Neural cell (in vitro differentiated cells): ENCODE results near the gene TAF1L. TPM values are rescaled to one million over a fixed set of nuclear protein-coding genes. Genes with fewer than 3 reads are reported as not detected.
A peak's percentile ranks its signal among the peaks of the same experiment; 100 is the strongest.

ENCODE experiments used
- H2AFZ ChIP-seq: fragments of 200-600, 300-800 bp; sonication (generic), shearing (Covaris generic); 2 replicates; pipeline ENCODE4 v1.6.0; 2014; ENCODE audit warnings: low read depth, mild to moderate bottlenecking, antibody characterized with exemption, low read length, moderate library complexity
- H3F3A ChIP-seq: fragments of 200-600 bp; shearing (Covaris generic); 2 replicates; pipeline ENCODE4 v1.6.1; 2016; ENCODE audit warnings: mild to moderate bottlenecking, moderate library complexity, mixed read lengths, antibody characterized with exemption, low read length; ENCODE audit not compliant: insufficient read depth, poor library complexity, severe bottlenecking
- H3K27ac ChIP-seq: fragments of 200-600, 300-800 bp; sonication (generic), shearing (Covaris generic); 2 replicates; pipeline ENCODE4 v1.5.1; 2014; ENCODE audit warnings: mild to moderate bottlenecking, low read length, moderate library complexity
- H3K27me3 ChIP-seq: fragments of 300-800, 200-600 bp; sonication (generic), shearing (Covaris generic); 2 replicates; pipeline ENCODE4 v1.6.0; 2014; ENCODE audit warnings: mild to moderate bottlenecking, low read depth, low read length, moderate library complexity; ENCODE audit not compliant: insufficient read depth
- H3K36me3 ChIP-seq: fragments of 300-800, 200-600 bp; sonication (generic), shearing (Covaris generic); 2 replicates; pipeline ENCODE4 v1.5.1; 2014; ENCODE audit warnings: mild to moderate bottlenecking, antibody characterized with exemption, low read length, moderate library complexity; ENCODE audit not compliant: insufficient read depth
- H3K4me2 ChIP-seq: fragments of 300-800, 200-600 bp; sonication (generic), shearing (Covaris generic); 2 replicates; pipeline ENCODE4 v1.6.0; 2014; ENCODE audit warnings: mild to moderate bottlenecking, low read length
- H3K4me3 ChIP-seq: fragments of 300-800, 200-600 bp; sonication (generic), shearing (Covaris generic); 2 replicates; pipeline ENCODE4 v1.5.1; 2014; ENCODE audit warnings: mild to moderate bottlenecking, low read length, moderate library complexity
- H3K79me2 ChIP-seq: fragments of 200-600 bp; shearing (Covaris generic); replicated peaks from 2 replicates; pipeline ENCODE4 v1.6.0; 2014; ENCODE audit warnings: mild to moderate bottlenecking, low read length, moderate library complexity; ENCODE audit not compliant: insufficient read depth
- H3K9ac ChIP-seq: fragments of 300-800, 200-600 bp; sonication (generic), shearing (Covaris generic); 2 replicates; pipeline ENCODE4 v1.6.1; 2016; ENCODE audit warnings: mild to moderate bottlenecking, low read length, mixed read lengths
- H3K9me2 ChIP-seq: fragments of 200-600 bp; shearing (Covaris generic); 2 replicates; pipeline ENCODE4 v1.6.1; 2016; ENCODE audit warnings: mild to moderate bottlenecking, low read length, mixed read lengths; ENCODE audit not compliant: insufficient read depth
- H3K9me3 ChIP-seq: fragments of 200-600, 300-800 bp; sonication (generic), shearing (Covaris generic); 2 replicates; pipeline ENCODE4 v1.6.1; 2016; ENCODE audit warnings: mild to moderate bottlenecking, mixed run types, low read length, moderate library complexity, mixed read lengths
- H4K20me1 ChIP-seq: fragments of 200-600 bp; shearing (Covaris generic); 2 replicates; pipeline ENCODE4 v1.6.1; 2016; ENCODE audit warnings: mild to moderate bottlenecking, mixed run types; ENCODE audit not compliant: insufficient read depth
- CTCF ChIP-seq: fragments of 450-650 bp; IDR thresholded peaks from 2 replicates; pipeline ENCODE4 v1.5.1; 2014; ENCODE audit warnings: antibody characterized with exemption, mild to moderate bottlenecking, moderate library complexity; ENCODE audit not compliant: poor library complexity, severe bottlenecking
- EP300 ChIP-seq: fragments of 450-650 bp; conservative IDR thresholded peaks from 2 replicates; pipeline ENCODE4 v1.6.1; 2014; ENCODE audit warnings: antibody characterized with exemption, mild to moderate bottlenecking, moderate library complexity; ENCODE audit not compliant: poor library complexity, severe bottlenecking
- EZH2 ChIP-seq: fragments of 200-600, 300-800 bp; shearing (Covaris generic), sonication (generic); IDR thresholded peaks from 2 replicates; pipeline ENCODE4 v1.6.1; 2014; ENCODE audit warnings: antibody characterized with exemption, low read length, borderline replicate concordance, mild to moderate bottlenecking; ENCODE audit not compliant: insufficient read depth, poor library complexity, severe bottlenecking
- MXI1 ChIP-seq: fragments of 450-650 bp; conservative IDR thresholded peaks from 2 replicates; pipeline ENCODE4 v1.6.1; 2014; ENCODE audit warnings: antibody characterized with exemption, mild to moderate bottlenecking; ENCODE audit not compliant: poor library complexity, severe bottlenecking
- POLR2AphosphoS5 ChIP-seq: IDR thresholded peaks from 2 replicates; pipeline ENCODE4 v1.6.1; 2012
- RAD21 ChIP-seq: fragments of 450-650 bp; conservative IDR thresholded peaks from 2 replicates; pipeline ENCODE4 v1.6.1; 2014; ENCODE audit warnings: antibody characterized with exemption, mild to moderate bottlenecking, moderate library complexity
- REST ChIP-seq: IDR thresholded peaks from 2 replicates; pipeline ENCODE4 v1.6.1; 2012; ENCODE audit warnings: borderline replicate concordance
- SMC3 ChIP-seq: fragments of 450-650 bp; conservative IDR thresholded peaks from 2 replicates; pipeline ENCODE4 v1.6.1; 2014; ENCODE audit warnings: antibody characterized with exemption, mild to moderate bottlenecking, moderate library complexity; ENCODE audit not compliant: poor library complexity
- TAF1 ChIP-seq: IDR thresholded peaks from 2 replicates; pipeline ENCODE4 v1.6.1; 2012; ENCODE audit warnings: low read depth
- polyA plus RNA-seq: library from polyadenylated mRNA; depleted of rRNA; stranded (reverse); fragments of >200 nt; gene quantifications from 2 replicates; pipeline ENCODE4 v1.2.3, GENCODE V29; 2014

Gene TAF1L
- polyA plus RNA-seq, 1 donor from 2014 or later: not detected

- H3K9me2 ChIP-seq: no peaks in the 10 kb centered on the region
- no peaks in the 10 kb centered on the region for H3F3A ChIP-seq
- H3K27me3 ChIP-seq: peaks cover 3% of the 10 kb centered on the region
- no peak overlapping the region for H2AFZ ChIP-seq
- H3K4me3 ChIP-seq: no peak overlapping the region
- TF ChIP-seq EP300 (no peak), RAD21 (no peak), POLR2AphosphoS5 (no peak), REST (no peak), SMC3 (no peak), EZH2 (no peak), CTCF (no peak), MXI1 (no peak), TAF1 (no peak)
- no peaks in the 10 kb centered on the region for H4K20me1 ChIP-seq
- H3K4me2 ChIP-seq: no peak overlapping the region
- no peaks in the 10 kb centered on the region for H3K79me2 ChIP-seq
- H3K36me3 ChIP-seq: no peaks in the 10 kb centered on the region
- H3K9ac ChIP-seq: no peak overlapping the region
- H3K9me3 ChIP-seq: no peaks in the 10 kb centered on the region
- H3K27ac ChIP-seq: no peak overlapping the region
These were observed 45.0 kb downstream of the TAF1L start for GRCh38 chr9:32590476-32590875.

- H3K79me2 ChIP-seq: no peaks in the 10 kb centered on the region
- H3K9me3 ChIP-seq: no peaks in the 10 kb centered on the region
These were observed 46.3 kb downstream of the TAF1L start for GRCh38 chr9:32589083-32589723.

More at GRCh38 chr9:32589083-32589723, 46.3 kb downstream of the TAF1L start:
- TF ChIP-seq CTCF (peak; percentile 73), EZH2 (no peak), SMC3 (peak; percentile 77), RAD21 (peak; percentile 74)
- Histone ChIP-seq H4K20me1 (no peaks in the 10 kb centered on the region), H3K9ac (no peak overlapping the region), H3F3A (no peaks in the 10 kb centered on the region), H2AFZ (no peak overlapping the region), H3K27ac (no peak overlapping the region), H3K36me3 (no peaks in the 10 kb centered on the region), H3K4me2 (no peak overlapping the region), H3K9me2 (no peaks in the 10 kb centered on the region), H3K4me3 (no peak overlapping the region), H3K27me3 (peaks cover 3% of the 10 kb centered on the region)
